GM19324 (cell line): Measurements from ENCODE around the gene IGFBP4.

Experiments used
- ATAC-seq: cut with Tn5 transposase; IDR thresholded peaks from one replicate; pipeline ENCODE4 v1.9.1; 2021; ENCODE audit warnings: mild to moderate bottlenecking, moderate library complexity; ENCODE audit not compliant: unreplicated experiment, low FRiP score

IGFBP4 gene

GRCh38 chr17:40430272-40431230 lies 12.7 kb upstream of the IGFBP4 start:
- no peak for ATAC-seq

- ATAC-seq, result no peak
These were observed 12.0 kb upstream of the IGFBP4 start for GRCh38 chr17:40431231-40431602.

DNA sequence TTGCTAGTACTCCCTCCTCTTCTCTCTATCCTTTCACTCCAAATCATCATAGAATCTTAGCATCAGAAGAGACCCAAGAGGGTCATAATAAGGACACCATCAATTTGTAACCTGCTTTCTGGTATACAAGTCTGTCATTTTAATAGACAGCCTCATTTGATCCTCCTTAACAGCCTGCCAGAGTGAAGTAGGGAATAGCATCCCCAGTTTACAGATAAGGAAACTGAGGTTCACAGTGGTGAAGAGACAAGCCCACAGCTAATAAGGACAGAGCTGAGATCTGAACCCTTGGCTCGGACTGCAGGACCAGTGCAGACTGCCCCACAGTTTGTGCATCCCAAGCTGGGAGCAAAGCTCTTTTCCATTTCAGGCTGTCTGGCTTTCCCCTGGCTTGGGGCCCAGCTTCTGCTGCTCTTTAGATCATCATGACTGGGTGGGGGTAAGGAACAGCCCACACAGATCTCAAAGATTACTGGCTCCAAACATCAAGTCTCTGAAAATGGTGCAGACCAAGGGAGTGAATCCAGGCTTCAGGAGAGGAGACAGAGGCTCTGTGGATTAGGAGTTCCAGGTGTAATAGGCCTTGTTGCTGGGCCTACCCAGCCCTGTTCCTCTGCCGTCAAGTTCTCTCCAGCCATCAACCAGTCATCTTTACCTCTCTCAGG lies 10.3 kb upstream of the IGFBP4 start:
- no peak for ATAC-seq

- ATAC-seq, result no peak
These were observed 9.5 kb upstream of the IGFBP4 start for GRCh38 chr17:40433551-40434415.

DNA sequence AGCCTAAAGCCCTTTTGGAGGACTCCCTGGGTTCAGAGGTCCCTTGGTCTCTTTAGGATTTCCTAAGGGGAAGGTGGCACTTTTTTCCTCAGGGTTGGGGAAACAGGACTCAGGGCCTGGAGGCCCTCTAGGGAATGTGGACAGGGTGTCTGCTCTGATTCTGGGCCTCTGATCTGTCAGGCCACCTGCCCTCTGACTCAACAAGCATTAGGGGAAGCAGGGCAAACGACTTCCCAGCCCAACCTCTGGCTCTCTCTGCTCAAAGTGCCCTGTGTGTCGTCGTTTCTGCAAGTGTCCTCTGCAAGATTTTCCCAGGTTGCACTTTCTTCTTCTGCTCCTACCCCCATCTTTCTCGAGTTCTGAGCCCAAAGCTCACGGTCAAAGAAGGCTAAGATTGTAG lies 6.6 kb upstream of the IGFBP4 start:
- ATAC-seq, result no peak

- ATAC-seq, result no peak
These were observed 6.0 kb upstream of the IGFBP4 start for GRCh38 chr17:40437095-40437732.

DNA sequence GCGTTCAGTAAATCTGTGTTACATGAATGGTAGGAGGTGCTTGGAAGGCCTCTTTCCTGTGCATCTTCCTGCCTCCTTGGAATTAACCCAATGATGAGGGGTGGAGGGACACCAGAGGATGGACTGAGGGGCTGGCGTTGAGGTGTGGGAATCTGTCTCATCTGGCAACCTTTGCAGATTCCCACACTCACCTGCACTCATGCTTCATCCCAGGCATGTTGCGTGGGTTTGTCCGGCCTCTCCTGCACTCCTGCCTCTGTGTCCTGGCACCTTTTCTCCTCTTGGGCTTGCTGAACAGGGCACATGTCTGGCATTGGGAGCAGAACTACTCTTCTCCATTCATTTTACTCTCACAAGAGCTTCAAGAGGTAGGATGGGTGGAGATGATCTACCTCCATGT lies 3.1 kb upstream of the IGFBP4 start:
- no peak for ATAC-seq

GRCh38 chr17:40442392-40443195 lies 656 bp upstream of the IGFBP4 start:
- ATAC-seq, result no peak

DNA sequence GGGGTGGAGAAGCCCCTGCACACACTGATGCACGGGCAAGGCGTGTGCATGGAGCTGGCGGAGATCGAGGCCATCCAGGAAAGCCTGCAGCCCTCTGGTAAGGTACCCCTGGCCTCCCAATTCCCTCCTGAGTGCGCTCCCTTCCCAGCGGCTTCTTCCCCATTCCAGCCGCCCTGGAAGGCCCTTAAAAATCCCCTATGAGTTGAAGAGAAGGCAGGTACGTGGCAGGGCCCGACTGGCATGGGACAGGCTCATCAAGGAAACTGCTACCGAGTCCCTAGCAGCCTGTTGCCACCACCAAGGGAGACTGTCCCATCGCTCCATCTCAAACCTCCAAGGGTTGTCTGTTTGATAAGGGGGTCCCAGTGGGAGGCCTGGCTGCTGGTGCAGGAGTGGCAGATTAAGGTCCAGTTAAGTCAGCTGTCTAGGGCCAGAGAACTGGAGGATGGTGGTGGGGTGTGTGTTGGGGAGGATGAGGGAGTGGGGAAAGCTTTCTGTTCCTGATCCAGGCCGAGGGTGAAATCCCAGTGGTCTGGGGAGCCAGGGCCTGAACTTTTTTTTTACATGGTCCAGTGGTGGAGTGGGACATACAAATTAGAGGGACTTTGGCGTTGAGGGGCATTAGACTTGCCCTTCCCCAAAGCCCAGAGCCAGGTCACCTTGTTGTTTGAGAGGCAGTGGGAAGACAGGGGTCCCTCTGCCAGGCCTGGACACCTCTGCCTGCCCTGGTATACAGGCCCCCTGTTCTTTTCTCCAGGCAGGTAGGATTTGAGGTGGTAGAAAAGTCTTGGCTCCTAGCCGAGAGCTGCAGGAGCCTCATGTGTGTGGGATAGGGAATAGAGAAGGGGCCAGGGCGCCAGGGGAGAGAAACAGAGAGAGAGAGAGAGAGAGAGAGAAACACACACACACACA lies 994 bp downstream of the IGFBP4 start:
- no peak for ATAC-seq

- ATAC-seq, result no peak
These were observed 2.7 kb downstream of the IGFBP4 start for GRCh38 chr17:40445751-40446468.

DNA sequence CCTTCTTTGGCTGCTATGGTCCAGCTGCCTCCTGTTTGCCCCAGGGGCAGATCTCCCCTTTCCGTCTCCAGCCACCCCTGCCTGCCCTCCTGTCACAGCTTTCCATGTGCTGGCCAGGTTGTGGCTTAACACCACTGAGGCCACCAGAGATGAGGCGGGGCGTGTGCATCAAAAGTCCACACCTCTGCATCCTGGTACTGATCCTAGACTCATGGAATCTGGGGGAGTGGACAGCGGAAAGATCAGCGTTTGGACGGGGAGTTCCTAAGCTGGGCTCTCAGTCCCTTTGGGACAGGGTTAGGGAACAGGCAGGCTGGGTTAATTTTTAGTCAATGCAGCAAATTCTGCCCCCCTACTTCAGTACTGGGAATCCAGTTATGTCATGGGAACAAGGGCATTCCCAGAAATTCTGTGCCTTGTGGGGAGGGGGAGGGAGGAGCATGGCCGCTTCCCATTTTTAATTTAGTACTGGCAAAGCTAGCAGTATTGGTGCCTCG lies 3.9 kb downstream of the IGFBP4 start:
- no peak for ATAC-seq

- no peak for ATAC-seq
These were observed 4.6 kb downstream of the IGFBP4 start for GRCh38 chr17:40447806-40448205.

DNA sequence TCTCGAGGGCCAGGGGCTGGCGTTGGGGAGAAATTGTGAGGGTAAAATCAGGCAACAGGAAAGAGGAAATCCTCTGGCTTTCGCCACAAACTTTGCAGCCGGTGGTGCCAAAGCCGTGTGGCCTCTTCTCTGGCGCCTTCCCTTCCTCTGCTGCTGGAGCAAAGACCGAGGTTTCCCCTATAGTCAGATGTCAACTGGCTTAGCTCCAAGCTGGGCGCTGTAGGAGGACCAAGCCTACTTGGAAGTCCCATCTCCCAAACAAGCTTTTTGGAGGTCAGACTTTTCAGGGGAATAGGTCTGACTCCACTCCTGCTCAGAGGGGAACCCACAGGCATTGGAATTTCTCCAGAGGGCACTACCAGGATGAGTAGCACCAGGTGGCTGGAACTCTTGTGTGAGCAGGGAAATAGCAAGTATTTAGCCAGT lies 5.0 kb downstream of the IGFBP4 start:
- no peak for ATAC-seq

GRCh38 chr17:40448639-40449261 lies 5.5 kb downstream of the IGFBP4 start:
- ATAC-seq, result no peak

DNA sequence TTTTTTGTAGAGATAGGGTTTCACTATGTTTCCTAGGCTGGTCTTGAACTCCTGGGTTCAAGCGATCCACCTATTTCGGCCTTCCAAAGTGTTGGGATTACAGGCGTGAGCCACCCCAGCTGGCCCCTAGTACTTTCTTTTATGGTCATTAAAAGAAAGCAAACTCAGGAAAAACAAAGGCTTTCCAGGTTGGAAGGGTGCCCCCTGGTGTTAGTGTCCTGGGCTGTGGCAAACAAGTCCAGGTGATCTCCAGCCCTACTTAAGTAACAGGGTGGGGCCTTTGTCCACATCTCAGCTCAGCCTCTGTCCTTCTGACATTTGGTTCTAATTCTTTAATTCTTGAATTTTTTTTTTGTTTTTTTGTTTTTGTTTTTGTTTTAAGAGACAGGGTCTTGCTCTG lies 6.9 kb downstream of the IGFBP4 start:
- no peak for ATAC-seq

- ATAC-seq, result no peak
These were observed 8.2 kb downstream of the IGFBP4 start for GRCh38 chr17:40451420-40451819.

DNA sequence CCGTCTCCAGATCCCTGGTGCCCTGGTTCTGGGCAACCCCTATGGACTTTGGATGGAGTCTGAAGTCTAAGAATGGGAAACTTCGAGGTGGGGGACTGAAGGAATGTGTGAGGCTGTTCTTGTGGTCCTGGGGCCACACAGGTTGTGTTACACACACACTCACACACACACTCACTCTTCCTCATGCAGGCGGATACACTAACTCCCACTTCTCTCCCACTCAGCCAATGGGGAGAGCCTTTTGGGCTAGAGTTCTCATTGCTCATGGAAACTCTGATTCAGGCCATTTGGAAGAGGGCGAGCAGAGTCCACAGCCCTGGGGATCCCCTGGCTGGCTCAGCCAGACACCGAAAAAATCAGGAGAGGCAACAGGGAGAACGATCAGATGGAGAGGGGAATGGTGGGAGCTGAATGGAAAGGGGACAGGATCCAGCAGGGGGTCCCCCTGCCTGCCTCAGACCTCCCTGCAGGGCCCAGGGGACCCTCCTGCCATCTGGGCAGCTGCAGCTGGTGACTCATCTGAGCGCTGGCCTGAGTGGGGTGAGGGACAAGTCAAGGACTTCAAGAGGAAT lies 9.1 kb downstream of the IGFBP4 start:
- no peak for ATAC-seq
